PC-9 (cell line): Measurements from ENCODE around the gene TFEC.

ENCODE experiments used
- CTCF ChIP-seq: fragments of 200-600 bp; sonication (generic); conservative IDR thresholded peaks from 2 replicates; pipeline ENCODE4 v1.6.1; 2017; ENCODE audit warnings: mixed run types, antibody characterized with exemption, mild to moderate bottlenecking, moderate library complexity
- EZH2 ChIP-seq: fragments of 200-600 bp; sonication (generic); IDR thresholded peaks from 2 replicates; pipeline ENCODE4 v1.8.0; 2017; ENCODE audit warnings: antibody characterized with exemption, low read depth

GRCh38 chr7:115995701-115996100 is 34.9 kb downstream of the TFEC start:
- TF ChIP-seq CTCF (no peak), EZH2 (no peak)
